Stimulated activated naive CD8-positive, alpha-beta T cell treated with anti-CD3 and anti-CD28 coated beads, Interleukin-15, Interleukin-2, amounts not matched to agents 100 U/mL and 50 U/mL, for 24 hours (primary cell): ENCODE measurements around the gene ZBTB18.

Experiments used
- ATAC-seq: fragments of 150-1000 bp; cut with Tn5 transposase; one replicate; pipeline ENCODE4 v1.10.0; 2021
- DNase-seq: peaks from one replicate; pipeline ENCODE4 v3.0.0; 2021

The ZBTB18 gene

GRCh38 chr1:244063498-244063897 lies 12.4 kb downstream of the ZBTB18 start:
- DNase-seq, result no peak
- no peak for ATAC-seq

DNA sequence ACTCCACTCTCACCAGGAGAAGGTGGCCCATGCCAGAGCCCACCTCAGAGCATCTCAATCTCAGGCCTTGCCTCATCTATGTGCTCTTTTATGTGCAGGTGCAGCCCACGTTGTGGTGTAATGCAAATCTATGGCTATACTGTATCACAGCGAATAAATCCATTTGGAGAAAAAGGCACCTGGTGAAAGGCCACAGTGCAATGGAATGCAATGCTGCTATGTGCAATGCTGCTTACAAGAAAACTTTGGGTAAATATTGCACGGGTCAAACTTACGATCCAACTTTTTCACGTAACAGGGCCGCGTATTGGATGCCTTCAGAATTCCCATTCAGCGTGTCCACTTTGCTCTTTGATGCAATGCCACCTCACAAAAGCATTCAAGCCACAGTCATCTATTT lies 13.5 kb downstream of the ZBTB18 start:
- DNase-seq (no peak), ATAC-seq (no peak)

DNA sequence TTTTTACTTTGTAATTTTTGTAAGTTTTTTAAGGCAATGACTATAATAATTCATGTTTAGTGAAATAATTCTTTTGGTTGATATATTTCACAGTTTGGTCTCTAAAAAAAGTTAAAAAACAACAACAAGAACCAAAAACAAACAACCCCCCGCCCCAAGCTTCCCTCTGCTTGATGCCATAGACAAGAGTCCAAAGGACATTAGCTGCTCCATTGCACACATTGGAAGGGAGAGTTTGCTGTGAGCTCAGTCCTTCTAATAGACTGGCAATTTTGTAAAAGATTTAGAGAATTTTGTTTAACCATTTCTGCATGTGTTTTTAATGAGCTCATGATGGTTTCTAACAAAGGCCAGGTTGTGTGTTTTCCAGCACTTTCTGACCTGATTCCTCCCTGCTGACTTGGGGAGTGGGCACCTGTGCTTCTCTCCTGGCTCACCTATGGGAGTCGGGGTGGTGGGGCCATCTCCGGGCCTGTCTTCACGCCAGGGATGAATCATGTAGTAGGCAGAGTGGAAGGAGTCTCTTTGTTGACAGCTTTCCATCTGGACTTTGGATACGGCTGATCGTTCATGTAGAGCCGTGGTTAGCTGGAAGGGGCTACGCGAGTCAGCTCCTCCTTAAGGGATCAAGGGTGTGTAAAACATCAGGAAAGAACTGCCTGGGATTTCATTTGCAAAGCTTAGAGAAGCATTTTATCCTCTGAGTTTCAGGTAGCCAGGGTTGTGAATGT lies 14.1 kb downstream of the ZBTB18 start:
- no peak for ATAC-seq
- DNase-seq, result no peak

- no peak for DNase-seq
- no peak for ATAC-seq
These were observed 14.9 kb downstream of the ZBTB18 start for GRCh38 chr1:244065960-244066388.

- DNase-seq (no peak), ATAC-seq (no peak)
These were observed 16.1 kb downstream of the ZBTB18 start for GRCh38 chr1:244066954-244067716.

GRCh38 chr1:244067893-244068292 lies 16.8 kb downstream of the ZBTB18 start:
- peak; percentile 56 for ATAC-seq
- DNase-seq, result no peak

GRCh38 chr1:244068567-244068966 lies 17.5 kb downstream of the ZBTB18 start:
- DNase-seq, result no peak
- no peak for ATAC-seq

DNA sequence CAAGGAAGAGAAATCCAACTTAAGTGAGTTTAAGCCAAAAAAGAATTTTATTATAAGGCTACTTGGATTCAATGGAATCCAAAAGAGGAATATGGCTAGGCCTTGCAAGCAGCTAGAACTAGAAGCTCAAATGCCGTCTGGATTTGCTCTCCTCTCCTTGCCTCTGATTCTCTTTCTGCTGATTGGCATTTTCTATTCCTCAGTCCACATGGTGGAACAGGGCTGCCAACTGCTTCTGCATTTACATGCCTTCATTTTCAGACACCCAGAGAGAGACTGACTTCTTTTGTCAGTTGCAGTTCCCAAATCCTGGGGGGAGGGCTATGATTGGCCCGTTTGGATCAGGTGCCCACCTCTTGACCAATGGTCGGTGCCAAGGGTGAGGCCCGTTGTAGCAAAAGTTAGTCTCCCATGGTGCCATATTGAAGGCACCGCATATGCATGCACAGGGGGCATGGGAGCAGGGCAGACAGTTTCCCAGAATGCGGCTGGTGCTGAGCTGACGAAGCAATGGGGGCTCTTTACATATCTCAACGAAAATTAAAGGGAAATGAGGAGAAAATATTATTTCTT lies 18.3 kb downstream of the ZBTB18 start:
- ATAC-seq, result no peak
- no peak for DNase-seq

DNA sequence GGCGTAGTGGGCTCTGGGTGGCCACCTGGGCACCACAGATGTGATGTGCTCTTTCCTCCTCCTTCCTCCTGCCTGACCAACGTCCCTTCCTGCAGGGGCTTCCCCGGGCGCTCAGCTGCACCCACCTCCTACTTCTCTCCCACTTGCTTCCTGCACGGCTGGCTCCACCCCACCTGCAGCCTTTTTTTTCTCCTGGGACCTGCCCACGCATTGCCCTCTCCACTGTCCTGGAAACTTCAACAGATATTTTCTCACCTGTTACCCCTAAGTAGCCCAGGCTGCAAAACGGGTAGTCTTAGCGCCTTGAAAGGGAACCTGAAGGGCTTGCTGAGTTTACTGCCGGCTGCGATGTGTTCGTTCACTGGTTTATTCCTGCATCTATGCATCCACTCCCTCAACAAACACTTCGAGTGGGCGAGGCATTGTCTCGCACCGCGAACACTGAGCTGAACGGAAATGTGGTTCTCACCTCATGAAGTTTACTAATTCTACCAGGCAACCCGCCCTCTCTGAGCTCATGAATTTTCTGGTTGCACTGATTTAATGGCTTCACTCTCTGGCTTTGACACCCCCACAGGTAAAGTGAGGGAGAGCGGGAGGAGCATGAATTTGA lies 23.6 kb downstream of the ZBTB18 start:
- DNase-seq, result peak; percentile 41
- ATAC-seq, result peak; percentile 71

DNA sequence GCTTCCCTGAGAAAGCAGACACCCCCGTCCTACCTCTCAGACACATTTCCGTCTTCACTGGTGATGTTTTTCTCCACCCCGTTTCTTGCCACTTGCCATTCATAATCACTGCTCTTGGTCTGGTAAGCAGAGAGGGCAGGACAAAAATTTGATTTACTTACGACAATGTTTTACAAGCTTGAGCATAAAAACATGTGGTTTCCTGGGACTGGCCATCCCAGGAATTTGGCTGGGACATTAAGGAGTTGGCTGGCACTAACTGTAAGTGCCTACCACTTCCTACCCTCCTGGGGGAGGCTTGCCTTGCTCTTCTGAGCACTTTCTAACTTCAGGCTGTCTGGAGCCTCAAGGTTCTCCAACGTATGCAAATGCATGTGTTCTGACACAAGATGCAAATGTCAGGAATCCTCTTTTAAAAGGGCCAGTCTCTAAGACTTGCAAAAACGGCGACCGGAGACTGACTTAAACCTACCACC lies 24.2 kb downstream of the ZBTB18 start:
- ATAC-seq (no peak), DNase-seq (no peak)

DNA sequence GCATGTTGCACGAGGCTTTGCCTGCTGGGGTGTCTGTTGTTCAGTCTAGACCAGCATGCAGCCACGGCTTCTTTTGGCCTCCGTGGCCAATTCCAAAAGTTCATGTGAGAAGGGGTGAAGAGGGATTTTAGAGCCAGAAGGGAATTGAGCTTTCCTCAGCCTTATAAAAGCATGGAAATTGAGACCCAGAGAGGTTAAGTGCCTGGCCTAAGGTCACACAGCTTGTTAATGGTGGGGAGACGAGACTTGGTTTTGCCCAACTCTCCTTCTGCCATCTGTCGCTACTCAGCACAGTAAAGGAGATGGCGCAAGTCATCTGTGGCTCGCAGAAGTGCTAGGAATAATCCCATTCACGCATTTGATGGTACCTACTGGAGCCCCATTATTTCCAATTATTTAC lies 25.7 kb downstream of the ZBTB18 start:
- DNase-seq (no peak), ATAC-seq (no peak)

GRCh38 chr1:244077473-244078220 lies 26.6 kb downstream of the ZBTB18 start:
- no peak for DNase-seq
- ATAC-seq, result no peak

GRCh38 chr1:244080343-244080929 lies 29.4 kb downstream of the ZBTB18 start:
- DNase-seq (no peak), ATAC-seq (no peak)

DNA sequence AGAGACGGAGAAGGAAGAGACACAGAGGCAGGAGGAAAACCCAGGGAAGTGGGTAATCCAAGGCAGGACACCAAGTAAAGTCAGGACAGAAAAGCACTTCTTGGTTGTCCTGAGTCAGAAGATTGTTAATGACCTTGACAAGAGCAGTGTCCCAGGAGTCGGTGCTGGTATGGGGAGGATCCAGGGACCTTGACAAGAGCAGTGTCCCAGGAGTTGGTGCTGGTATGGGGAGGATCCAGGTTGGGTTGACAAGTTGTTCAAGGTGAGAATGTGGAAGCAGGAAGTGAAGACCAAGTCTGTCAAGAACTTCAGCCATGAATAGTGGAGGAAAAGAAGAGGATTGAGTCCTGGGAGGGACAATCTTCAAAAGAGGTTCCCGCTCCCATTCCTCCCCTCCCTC lies 31.9 kb downstream of the ZBTB18 start:
- ATAC-seq (no peak), DNase-seq (no peak)

DNA sequence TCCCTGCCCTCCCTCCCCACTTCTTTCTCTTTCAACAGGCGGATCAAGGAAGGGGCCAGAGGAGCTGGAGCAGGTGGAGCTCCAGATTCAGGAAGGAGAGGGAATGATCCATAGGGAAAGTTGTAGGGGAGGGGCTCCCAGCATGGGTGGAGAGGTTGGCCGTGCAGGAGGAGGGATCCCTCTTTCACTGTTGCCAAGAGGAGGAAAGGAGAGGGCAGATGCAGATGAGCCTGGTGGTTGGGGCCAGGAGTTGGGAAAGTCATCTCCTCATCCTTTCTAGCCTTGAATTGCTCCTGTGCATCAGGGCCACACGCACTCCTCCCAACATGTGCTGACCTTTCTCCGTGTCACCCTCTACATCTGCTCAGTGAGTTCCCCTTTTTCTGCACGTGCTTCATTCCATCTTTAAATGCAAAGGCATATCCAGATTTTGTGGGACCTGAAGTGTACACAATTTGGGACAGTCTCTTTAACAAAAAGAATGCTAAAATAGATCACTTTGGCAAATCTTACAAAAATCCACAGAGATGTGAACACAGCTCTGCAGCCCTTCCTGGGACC lies 32.4 kb downstream of the ZBTB18 start:
- ATAC-seq (no peak), DNase-seq (no peak)

- ATAC-seq, result no peak
- DNase-seq, result no peak
These were observed 33.7 kb downstream of the ZBTB18 start for GRCh38 chr1:244084763-244085162.

- DNase-seq (no peak), ATAC-seq (no peak)
These were observed 34.8 kb downstream of the ZBTB18 start for GRCh38 chr1:244085891-244086290.

- no peak for ATAC-seq
- DNase-seq, result no peak
These were observed 36.0 kb downstream of the ZBTB18 start for GRCh38 chr1:244087021-244087560.

DNA sequence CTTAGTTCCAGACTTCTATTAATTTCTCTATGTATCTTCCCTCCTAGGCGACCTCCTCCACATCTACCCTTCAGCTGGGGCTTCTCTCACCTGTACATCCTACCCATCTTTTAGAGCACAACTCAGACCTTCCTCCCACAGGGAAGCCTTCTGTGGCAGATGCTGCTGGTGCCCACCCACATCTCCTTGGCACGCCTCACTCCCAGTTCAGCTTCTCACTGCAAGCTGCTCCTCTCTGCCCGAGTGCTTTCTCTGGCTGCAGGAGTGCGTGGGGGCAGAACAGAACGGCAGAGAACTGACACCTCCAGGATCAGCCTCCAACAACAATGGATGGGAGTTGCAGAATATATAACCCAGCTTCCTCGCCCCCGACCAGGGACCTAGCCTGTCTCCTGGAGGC lies 36.5 kb downstream of the ZBTB18 start:
- DNase-seq (no peak), ATAC-seq (no peak)

- no peak for ATAC-seq
- no peak for DNase-seq
These were observed 37.1 kb downstream of the ZBTB18 start for GRCh38 chr1:244088161-244088560.

- no peak for ATAC-seq
These were observed 38.5 kb downstream of the ZBTB18 start for GRCh38 chr1:244089561-244089960.

More at GRCh38 chr1:244089561-244089960, 38.5 kb downstream of the ZBTB18 start:
- DNase-seq, result no peak
